H54 (cell line): ENCODE results near the gene RAB31.

Source experiments
- DNase-seq: peaks from one replicate; pipeline ENCODE4 v3.0.0; 2011; ENCODE audit warnings: low spot score, mixed read lengths; ENCODE audit not compliant: insufficient read length
- FAIRE-seq: peaks from 3 replicates; lab custom pipeline; 2011; peaks lifted over from hg19 to GRCh38; lab: Jason Lieb, UNC
- POLR2A ChIP-seq: IDR thresholded peaks from 2 replicates; pipeline ENCODE4 v1.6.1; 2011; ENCODE audit warnings: low read depth, mild to moderate bottlenecking, low read length

The RAB31 gene

GRCh38 chr18:9859232-9859631, 151.1 kb downstream of the RAB31 start:
- FAIRE-seq (no peak), DNase-seq (no peak)
- no peak for TF ChIP-seq POLR2A

- no peak for DNase-seq
- FAIRE-seq: no peak
- TF ChIP-seq POLR2A: no peak
Observed at GRCh38 chr18:9860682-9861081, 152.6 kb downstream of the RAB31 start.

GRCh38 chr18:9861157-9861556, 153.1 kb downstream of the RAB31 start:
- DNase-seq (no peak), FAIRE-seq (no peak)
- no peak for TF ChIP-seq POLR2A

DNA sequence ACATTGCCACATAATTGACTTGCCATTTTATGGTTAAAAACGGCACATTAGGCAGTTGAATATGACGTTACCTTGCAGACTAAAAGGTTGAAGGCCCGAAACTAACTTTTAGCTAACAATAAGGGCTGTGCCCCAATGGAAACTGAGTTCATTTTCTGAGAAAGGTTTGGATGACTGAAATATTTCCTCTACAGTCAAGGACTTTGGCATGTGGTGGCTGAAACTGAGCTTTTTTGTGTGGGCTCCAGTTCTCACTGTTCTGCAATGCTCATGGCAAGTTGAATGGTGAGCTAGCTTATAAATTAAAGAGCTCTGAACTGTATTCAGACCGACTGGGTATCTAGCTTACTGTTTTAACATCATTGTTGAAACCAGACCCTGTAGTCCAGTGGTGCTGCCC, 153.8 kb downstream of the RAB31 start:
- DNase-seq (no peak), FAIRE-seq (no peak)
- no peak for TF ChIP-seq POLR2A

GRCh38 chr18:9862686-9863085, 154.6 kb downstream of the RAB31 start:
- FAIRE-seq: no peak
- no peak for DNase-seq
- no peak for TF ChIP-seq POLR2A

- FAIRE-seq: no peak
- DNase-seq: no peak
- no peak for TF ChIP-seq POLR2A
Observed at GRCh38 chr18:9863282-9863681, 155.2 kb downstream of the RAB31 start.

DNA sequence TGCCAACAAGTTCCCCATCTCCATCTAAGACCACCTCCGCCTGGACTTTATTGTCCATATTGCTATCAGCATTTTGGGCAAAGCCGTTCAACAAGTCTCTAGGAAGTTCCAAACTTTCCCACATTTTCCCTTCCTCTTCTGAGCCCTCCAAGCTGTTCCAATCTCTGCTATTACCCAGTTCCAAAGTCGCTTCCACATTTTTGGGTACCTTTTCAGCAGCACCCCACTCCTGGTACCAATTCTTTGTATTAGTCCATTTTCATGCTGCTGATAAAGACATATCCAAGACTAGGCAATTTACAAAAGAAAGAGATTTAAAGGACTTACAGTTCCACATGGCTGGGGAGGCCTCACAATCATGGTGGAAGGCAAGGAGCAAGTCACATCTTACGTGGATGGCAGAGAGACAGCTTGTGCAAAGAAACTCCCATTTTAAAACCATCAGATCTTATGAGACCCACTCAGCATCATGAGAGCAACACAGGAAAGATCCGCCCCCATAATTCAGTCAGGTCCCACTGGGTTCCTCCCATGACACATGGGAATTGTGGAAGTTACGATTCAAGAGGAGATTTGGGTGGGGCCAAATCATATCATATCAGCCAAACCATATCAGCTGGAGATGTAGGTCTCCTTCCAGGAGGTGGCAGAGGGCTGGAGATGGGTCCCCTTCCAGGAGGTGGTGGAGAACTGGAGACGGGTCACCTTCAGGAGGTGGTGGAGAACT, 157.8 kb downstream of the RAB31 start:
- DNase-seq (no peak), FAIRE-seq (no peak)
- no peak for TF ChIP-seq POLR2A

DNA sequence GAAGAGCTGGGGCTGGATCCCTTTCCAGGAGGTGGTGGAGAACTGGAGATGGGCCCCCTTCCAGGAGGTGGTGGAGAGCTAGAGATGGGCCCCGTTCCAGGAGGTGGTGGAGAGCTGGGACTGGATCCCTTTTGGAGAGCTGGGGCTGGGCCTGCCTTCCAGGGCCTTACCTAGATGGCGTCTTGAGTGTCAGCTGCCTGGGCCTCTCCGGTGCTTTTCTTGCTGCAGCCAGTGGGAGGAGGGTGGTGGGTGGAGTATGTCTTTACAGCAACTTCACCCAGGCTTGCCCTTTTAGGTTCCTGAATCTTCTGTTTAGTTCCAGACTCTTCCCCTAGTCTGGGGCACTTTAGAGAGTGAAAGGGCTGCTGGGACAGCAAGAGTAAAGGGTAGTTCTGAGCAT, 158.5 kb downstream of the RAB31 start:
- FAIRE-seq: no peak
- TF ChIP-seq POLR2A: no peak

DNA sequence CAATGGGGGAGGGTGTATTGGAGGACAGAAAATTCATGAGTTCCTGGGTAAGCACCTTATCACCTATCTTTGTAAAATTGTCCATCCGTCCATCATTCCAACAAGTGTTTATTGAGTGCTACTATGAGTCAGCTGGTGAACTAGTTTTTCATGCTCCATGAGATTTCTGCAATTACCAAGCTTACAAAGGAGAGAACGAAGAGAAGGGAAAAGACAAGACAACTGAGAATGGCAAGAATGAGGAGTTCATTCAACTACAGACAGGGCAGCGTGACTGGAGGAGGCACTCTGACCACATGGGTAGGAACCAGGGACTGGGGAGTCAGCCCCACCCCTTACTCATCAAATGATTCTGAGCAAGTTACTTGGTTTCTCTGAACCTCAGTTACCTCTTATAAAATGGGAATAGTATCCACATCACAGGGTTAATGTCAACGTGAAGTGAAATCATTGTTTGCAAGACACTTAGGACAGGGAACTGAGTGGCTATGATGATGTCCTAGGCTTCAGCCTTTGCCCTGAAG, 159.0 kb downstream of the RAB31 start:
- DNase-seq: no peak
- no peak for FAIRE-seq
- TF ChIP-seq POLR2A: no peak

More for the DNA sequence above, 158.5 kb downstream of the RAB31 start:
- no peak for DNase-seq

- no peak for TF ChIP-seq POLR2A
- DNase-seq (no peak), FAIRE-seq (no peak)
Observed at GRCh38 chr18:9868857-9869714, 161.0 kb downstream of the RAB31 start.

- peak; percentile 43 for DNase-seq
- FAIRE-seq: peak; percentile 80
- TF ChIP-seq POLR2A: no peak
Observed at GRCh38 chr18:9869715-9870430, 161.8 kb downstream of the RAB31 start.

DNA sequence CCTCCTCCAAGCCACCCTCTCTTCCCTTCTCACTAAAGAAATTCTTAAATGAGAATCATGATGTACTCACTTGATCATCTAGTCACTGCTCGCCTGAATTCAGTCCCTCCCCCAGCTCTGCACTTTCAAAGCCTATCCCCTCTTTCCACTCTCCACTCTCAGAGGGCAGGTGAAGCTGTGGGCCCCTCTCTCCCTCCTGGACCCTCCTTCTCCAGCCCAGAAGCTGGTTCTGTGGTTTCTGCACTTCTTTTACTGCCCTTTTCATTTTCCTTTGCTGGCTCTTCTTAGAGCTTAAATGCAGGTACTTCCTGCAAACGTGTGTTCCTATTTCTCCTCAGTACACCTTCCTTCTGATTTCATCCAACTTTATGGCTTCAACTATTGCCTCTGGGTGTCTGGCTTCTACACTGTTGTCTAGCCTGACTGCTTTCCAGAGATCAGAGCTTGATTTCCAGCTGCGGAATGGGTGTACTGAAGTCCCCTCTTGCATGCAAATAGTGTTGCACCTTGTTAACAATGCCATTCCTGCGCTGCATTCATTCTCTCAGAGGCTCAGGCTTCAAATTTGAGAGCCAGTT, 162.4 kb downstream of the RAB31 start:
- FAIRE-seq (no peak), DNase-seq (no peak)
- TF ChIP-seq POLR2A: no peak

DNA sequence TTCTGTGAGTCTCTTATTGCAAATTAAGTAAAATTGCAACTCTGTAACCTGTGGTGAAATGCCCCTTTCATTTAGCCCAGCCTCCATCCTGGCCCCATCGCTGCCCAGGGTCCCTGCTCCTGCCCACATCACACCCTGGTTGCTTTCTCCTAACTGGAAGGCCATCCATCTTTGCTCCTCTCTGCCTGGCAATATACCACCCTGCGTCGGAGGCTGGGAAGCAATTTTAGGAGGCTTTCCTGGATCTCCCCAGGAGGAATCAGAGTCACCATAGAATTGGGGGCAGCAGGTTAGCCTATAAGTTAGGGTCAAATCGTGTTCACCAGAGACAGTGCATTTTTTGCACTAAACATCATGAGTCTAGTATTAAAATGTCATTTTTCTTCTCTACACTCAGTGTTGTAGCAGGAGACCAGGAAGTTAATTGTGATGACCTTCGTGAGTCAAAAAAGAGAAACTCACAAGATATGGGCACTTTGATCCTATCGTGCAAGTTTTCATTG, 163.2 kb downstream of the RAB31 start:
- no peak for DNase-seq
- no peak for TF ChIP-seq POLR2A
- no peak for FAIRE-seq
